ENCODE results near the gene PDZRN3. TPM values are rescaled to one million over a fixed set of nuclear protein-coding genes. Genes with fewer than 3 reads are reported as not detected.

The PDZRN3 gene
- total and polyA plus RNA-seq, 4 donors, result 0.69 to 1.8 (median 0.92) TPM

Small RNA genes lying within 50 kb of the gene (small RNA-seq; reads per million reads assigned to genes)
- gene RNU7-119P, result not detected
